Stimulated activated naive B cell treated with anti-CD40 and anti-IgM and Interleukin-4, amounts not matched to agents 10 μg/mL and 1 μg/mL and 100 μg/mL, for 72 hours (primary cell): ENCODE measurements around the gene UBE2U.

Source experiments
- ATAC-seq, 2 donors: fragments of 150-1000 bp; cut with Tn5 transposase; replicated peaks; 2 replicates each; pipeline ENCODE4 v1.10.0; 2021; ENCODE audit warnings: moderate library complexity in 1 of 2
- DNase-seq: peaks from one replicate; pipeline ENCODE4 v3.0.0; 2021
- H3K27ac Mint-ChIP-seq: one replicate; pipeline ENCODE4 v1.8.0; 2022; ENCODE audit warnings: mild to moderate bottlenecking, mixed read lengths
- H3K27me3 Mint-ChIP-seq, 2 donors: one replicate each; pipeline ENCODE4 v1.8.0; 2022; ENCODE audit warnings: mixed read lengths in 2 of 2
- H3K36me3 Mint-ChIP-seq, 2 donors: one replicate each; pipeline ENCODE4 v1.8.0; 2022; ENCODE audit warnings: mixed read lengths in 2 of 2, mild to moderate bottlenecking in 1 of 2
- H3K4me1 Mint-ChIP-seq, 2 donors: one replicate each; pipeline ENCODE4 v1.8.0; 2022; ENCODE audit warnings: mixed read lengths in 2 of 2, mild to moderate bottlenecking in 1 of 2
- H3K4me3 Mint-ChIP-seq, 2 donors: one replicate each; pipeline ENCODE4 v1.8.0; 2022; ENCODE audit warnings: mild to moderate bottlenecking in 2 of 2, mixed read lengths in 2 of 2, moderate library complexity in 1 of 2
- H3K9me3 Mint-ChIP-seq, 2 donors: one replicate each; pipeline ENCODE4 v1.8.0; 2022; ENCODE audit warnings: mixed read lengths in 2 of 2, mild to moderate bottlenecking in 1 of 2

UBE2U gene

GRCh38 chr1:64265141-64265540 lies 61.7 kb downstream of the UBE2U start:
- H3K36me3 Mint-ChIP-seq, result no peaks in the 10 kb centered on the region
- no peak overlapping the region for H3K27ac Mint-ChIP-seq
- H3K9me3 Mint-ChIP-seq, result no peaks in the 10 kb centered on the region
- peaks cover 22 to 32% of the 10 kb centered on the region in 2 donors for H3K27me3 Mint-ChIP-seq
- no peak for ATAC-seq
- no peaks in the 10 kb centered on the region for H3K4me1 Mint-ChIP-seq
- DNase-seq, result no peak
- no peak overlapping the region for H3K4me3 Mint-ChIP-seq

DNA sequence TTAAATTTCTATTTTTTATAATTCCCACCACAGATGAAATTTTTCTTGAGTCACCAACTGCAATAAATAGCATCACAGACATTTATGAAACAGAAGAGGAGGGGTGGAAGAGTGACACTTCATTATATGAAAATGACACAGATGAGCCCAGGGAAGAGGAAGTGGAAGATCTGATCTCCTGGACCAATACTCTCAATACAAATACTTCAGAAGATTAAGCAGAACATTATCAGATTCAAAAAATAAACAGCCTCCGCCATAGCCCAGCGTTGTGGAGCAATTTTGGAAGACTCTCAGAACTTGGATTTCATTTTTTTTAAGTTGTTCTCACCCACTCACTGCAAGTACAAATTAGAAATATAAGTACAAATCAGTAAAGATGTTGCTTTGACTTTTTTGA lies 63.6 kb downstream of the UBE2U start:
- H3K27me3 Mint-ChIP-seq, result peaks cover 15 to 25% of the 10 kb centered on the region in 2 donors
- no peak overlapping the region for H3K27ac Mint-ChIP-seq
- DNase-seq (no peak), ATAC-seq (peak; percentile 49 to 67)
- H3K9me3 Mint-ChIP-seq, result no peaks in the 10 kb centered on the region
- H3K4me1 Mint-ChIP-seq, result no peaks in the 10 kb centered on the region
- H3K4me3 Mint-ChIP-seq, result no peak overlapping the region
- H3K36me3 Mint-ChIP-seq, result no peaks in the 10 kb centered on the region

DNA sequence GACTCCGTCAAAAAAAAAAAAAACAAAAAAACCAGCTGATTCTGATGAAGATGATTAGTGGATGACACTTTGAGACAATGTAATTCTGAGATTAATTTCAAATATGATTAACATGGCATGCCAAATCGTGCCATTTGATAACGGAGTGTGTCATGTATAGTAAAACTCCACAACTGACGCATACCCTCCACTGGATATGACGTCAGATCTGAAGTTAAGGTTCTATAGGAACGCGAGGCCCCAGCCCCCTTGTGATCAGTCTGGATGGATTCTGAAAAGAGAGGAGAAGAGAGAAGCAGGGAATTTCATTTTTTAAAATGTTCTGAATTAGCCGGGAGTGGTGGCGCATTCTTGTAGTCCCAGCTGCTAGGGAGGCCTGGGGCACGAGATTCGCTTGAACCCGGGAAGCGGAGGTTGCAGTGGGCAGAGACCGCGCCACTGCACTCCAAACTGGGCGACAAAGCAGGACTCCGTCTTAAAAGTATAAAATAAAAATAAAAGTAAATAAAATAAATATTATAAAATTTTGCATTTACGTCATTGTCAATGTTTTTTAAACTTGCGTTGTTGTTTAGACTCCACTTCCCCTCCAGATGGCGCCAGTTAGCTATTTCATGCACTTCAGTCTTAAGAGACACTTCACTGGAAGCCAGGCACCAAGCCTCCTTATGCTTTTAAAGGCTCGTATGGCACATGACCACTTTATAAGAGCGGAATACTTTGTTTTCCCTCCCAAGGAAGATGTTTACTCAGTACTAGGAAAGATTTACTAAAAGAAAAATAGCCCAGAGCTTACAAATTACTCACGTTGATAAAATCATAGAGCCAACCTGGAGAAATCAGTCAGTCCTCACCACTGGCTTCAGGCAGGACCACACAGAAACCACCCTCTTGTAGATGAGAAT lies 65.5 kb downstream of the UBE2U start:
- Mint-ChIP-seq H3K36me3 (no peaks in the 10 kb centered on the region), H3K4me3 (no peak overlapping the region), H3K27me3 (peaks cover 11 to 16% of the 10 kb centered on the region in 2 donors), H3K9me3 (no peaks in the 10 kb centered on the region), H3K4me1 (no peaks in the 10 kb centered on the region), H3K27ac (no peak overlapping the region)
- DNase-seq (peak; percentile 20), ATAC-seq (peak; percentile 55 to 60)

DNA sequence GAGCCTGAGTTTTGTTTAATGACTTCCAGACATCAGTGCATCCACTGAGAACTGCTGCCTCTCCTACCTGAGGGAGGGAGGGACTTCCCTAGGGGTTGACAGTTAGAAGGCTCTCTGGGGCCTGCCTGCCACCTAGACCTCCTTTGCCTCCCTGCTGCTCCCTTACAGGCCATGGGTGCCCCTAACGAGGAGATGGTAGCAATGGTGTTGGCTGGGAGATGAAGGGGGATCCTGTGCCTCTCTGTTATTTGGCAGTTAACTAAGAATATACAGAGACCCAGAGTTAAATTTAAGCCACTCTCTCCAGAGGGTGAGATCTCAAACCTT lies 66.1 kb downstream of the UBE2U start:
- ATAC-seq (no peak), DNase-seq (no peak)
- H3K27me3 Mint-ChIP-seq, result peaks cover 14 to 16% of the 10 kb centered on the region in 2 donors

DNA sequence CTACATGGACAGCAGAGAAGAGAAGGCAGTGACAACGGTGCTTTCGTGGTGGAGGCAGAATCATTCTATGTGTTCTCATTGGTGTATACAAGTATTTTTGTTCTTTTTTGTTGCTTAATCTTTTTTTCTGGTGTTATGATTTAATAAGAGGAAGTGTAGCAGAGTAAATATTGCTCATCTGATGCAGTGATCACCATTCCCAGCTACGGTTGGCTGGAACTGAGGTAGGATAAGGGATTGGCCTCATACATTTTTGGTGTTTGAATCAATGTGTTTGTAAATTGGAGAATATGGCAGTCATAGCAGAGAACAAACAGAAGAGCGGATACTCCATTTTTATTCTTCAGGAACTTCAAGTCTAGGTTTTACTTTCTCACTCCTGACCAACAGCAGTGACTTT lies 76.6 kb downstream of the UBE2U start:
- Mint-ChIP-seq H3K4me3 (no peak overlapping the region), H3K4me1 (no peaks in the 10 kb centered on the region), H3K27me3 (no peaks in the 10 kb centered on the region), H3K9me3 (no peaks in the 10 kb centered on the region), H3K36me3 (no peaks in the 10 kb centered on the region), H3K27ac (no peak overlapping the region)
- ATAC-seq, result no peak
- no peak for DNase-seq

More for the DNA sequence above, 66.1 kb downstream of the UBE2U start:
- no peaks in the 10 kb centered on the region for H3K4me1 Mint-ChIP-seq
- H3K9me3 Mint-ChIP-seq, result peaks cover 0 to 1% of the 10 kb centered on the region in 2 donors
- H3K36me3 Mint-ChIP-seq, result no peaks in the 10 kb centered on the region
- no peak overlapping the region for H3K27ac Mint-ChIP-seq
- no peak overlapping the region for H3K4me3 Mint-ChIP-seq

- no peaks in the 10 kb centered on the region for H3K36me3 Mint-ChIP-seq
- no peak for ATAC-seq
- H3K4me3 Mint-ChIP-seq, result no peak overlapping the region
- H3K27me3 Mint-ChIP-seq, result no peaks in the 10 kb centered on the region
- H3K4me1 Mint-ChIP-seq, result no peaks in the 10 kb centered on the region
- no peak overlapping the region for H3K27ac Mint-ChIP-seq
- no peak for DNase-seq
- H3K9me3 Mint-ChIP-seq, result no peaks in the 10 kb centered on the region
These were observed 78.9 kb downstream of the UBE2U start for GRCh38 chr1:64282351-64282750.

GRCh38 chr1:64287071-64287470 lies 83.6 kb downstream of the UBE2U start:
- Mint-ChIP-seq H3K4me3 (no peak overlapping the region), H3K4me1 (peaks cover 0 to 1% of the 10 kb centered on the region in 2 donors), H3K36me3 (no peaks in the 10 kb centered on the region), H3K9me3 (no peaks in the 10 kb centered on the region), H3K27me3 (peaks cover 6 to 16% of the 10 kb centered on the region in 2 donors), H3K27ac (no peak overlapping the region)
- ATAC-seq (no peak), DNase-seq (no peak)

GRCh38 chr1:64290420-64290819 lies 87.0 kb downstream of the UBE2U start:
- Mint-ChIP-seq H3K4me1 (peaks cover 0 to 1% of the 10 kb centered on the region in 2 donors), H3K36me3 (no peaks in the 10 kb centered on the region), H3K4me3 (no peak overlapping the region), H3K27me3 (peaks cover 12 to 16% of the 10 kb centered on the region in 2 donors), H3K27ac (no peak overlapping the region), H3K9me3 (peaks cover 0 to 4% of the 10 kb centered on the region in 2 donors)
- DNase-seq (no peak), ATAC-seq (no peak)

- Mint-ChIP-seq H3K27me3 (peaks cover 22 to 25% of the 10 kb centered on the region in 2 donors), H3K36me3 (no peaks in the 10 kb centered on the region), H3K4me3 (no peak overlapping the region), H3K27ac (no peak overlapping the region), H3K9me3 (peaks cover 0 to 4% of the 10 kb centered on the region in 2 donors), H3K4me1 (peaks cover 0 to 1% of the 10 kb centered on the region in 2 donors)
- DNase-seq (no peak), ATAC-seq (no peak)
These were observed 88.5 kb downstream of the UBE2U start for GRCh38 chr1:64291931-64292330.

DNA sequence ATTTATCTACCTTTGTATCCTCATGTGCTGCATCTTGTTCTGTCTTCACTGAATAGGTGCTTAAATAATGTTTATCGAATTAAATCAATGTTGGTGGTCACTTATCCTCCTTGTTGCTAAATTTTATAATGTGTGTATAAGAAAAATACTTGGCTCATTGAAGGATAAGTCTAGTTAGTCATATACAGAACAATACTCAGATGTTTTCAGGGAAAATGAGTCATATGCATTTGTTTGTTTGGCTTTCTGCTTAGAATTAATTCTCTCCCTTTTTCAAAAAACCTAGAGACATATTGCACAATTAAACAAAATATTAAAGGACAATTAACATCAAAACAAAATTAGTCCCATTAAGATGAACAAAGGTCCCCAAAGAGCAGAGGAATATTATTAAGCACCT lies 89.0 kb downstream of the UBE2U start:
- DNase-seq (no peak), ATAC-seq (no peak)
- Mint-ChIP-seq H3K27me3 (peaks cover 25 to 26% of the 10 kb centered on the region in 2 donors), H3K4me1 (peaks cover 0 to 1% of the 10 kb centered on the region in 2 donors), H3K27ac (no peak overlapping the region), H3K36me3 (no peaks in the 10 kb centered on the region), H3K4me3 (no peak overlapping the region), H3K9me3 (peaks cover 0 to 4% of the 10 kb centered on the region in 2 donors)

- H3K27ac Mint-ChIP-seq, result no peak overlapping the region
- H3K9me3 Mint-ChIP-seq, result peaks cover 0 to 4% of the 10 kb centered on the region in 2 donors
- peaks cover 25 to 26% of the 10 kb centered on the region in 2 donors for H3K27me3 Mint-ChIP-seq
- ATAC-seq, result no peak
- H3K36me3 Mint-ChIP-seq, result no peaks in the 10 kb centered on the region
- H3K4me3 Mint-ChIP-seq, result no peak overlapping the region
- no peak for DNase-seq
- peaks cover 0 to 1% of the 10 kb centered on the region in 2 donors for H3K4me1 Mint-ChIP-seq
These were observed 90.4 kb downstream of the UBE2U start for GRCh38 chr1:64293820-64294219.

- Mint-ChIP-seq H3K27ac (no peak overlapping the region), H3K27me3 (peaks cover 24 to 35% of the 10 kb centered on the region in 2 donors), H3K9me3 (peaks cover 0 to 4% of the 10 kb centered on the region in 2 donors), H3K36me3 (no peaks in the 10 kb centered on the region), H3K4me3 (no peak overlapping the region), H3K4me1 (peaks cover 0 to 1% of the 10 kb centered on the region in 2 donors)
- ATAC-seq (no peak), DNase-seq (no peak)
These were observed 91.7 kb downstream of the UBE2U start for GRCh38 chr1:64295136-64295535.

- DNase-seq, result no peak
These were observed 92.1 kb downstream of the UBE2U start for GRCh38 chr1:64295561-64295960.

GRCh38 chr1:64296459-64296858 lies 93.0 kb downstream of the UBE2U start:
- Mint-ChIP-seq H3K27ac (no peak overlapping the region), H3K27me3 (peaks cover 20 to 37% of the 10 kb centered on the region in 2 donors), H3K4me3 (no peak overlapping the region), H3K4me1 (peaks cover 0 to 1% of the 10 kb centered on the region in 2 donors), H3K36me3 (no peaks in the 10 kb centered on the region), H3K9me3 (peaks cover 0 to 4% of the 10 kb centered on the region in 2 donors)
- no peak for DNase-seq
- ATAC-seq, result no peak

More at GRCh38 chr1:64295561-64295960, 92.1 kb downstream of the UBE2U start:
- peaks cover 24 to 37% of the 10 kb centered on the region in 2 donors for H3K27me3 Mint-ChIP-seq
- peaks cover 0 to 4% of the 10 kb centered on the region in 2 donors for H3K9me3 Mint-ChIP-seq
- peaks cover 0 to 1% of the 10 kb centered on the region in 2 donors for H3K4me1 Mint-ChIP-seq
- no peak for ATAC-seq
- no peaks in the 10 kb centered on the region for H3K36me3 Mint-ChIP-seq
- no peak overlapping the region for H3K4me3 Mint-ChIP-seq
- H3K27ac Mint-ChIP-seq, result no peak overlapping the region

DNA sequence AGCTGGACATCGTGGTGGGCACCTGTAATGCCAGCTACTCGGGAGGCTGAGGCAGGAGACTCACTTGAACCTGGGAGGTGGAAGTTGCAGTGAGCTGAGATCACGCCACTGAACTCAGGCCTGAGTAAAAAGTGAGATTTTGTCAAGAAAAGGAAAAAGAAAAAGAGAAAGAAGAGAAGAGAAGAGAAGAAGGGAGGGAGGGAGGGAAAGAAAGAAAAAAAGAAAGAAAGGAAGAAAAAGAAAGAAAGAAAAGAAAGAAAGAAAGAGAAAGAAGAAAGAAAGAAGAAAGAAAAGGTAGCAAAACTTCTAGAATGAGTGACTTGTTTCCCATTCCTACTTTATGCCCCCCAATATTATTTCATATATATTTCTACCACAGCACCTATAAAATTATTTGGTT lies 98.8 kb downstream of the UBE2U start:
- no peaks in the 10 kb centered on the region for H3K4me1 Mint-ChIP-seq
- no peaks in the 10 kb centered on the region for H3K9me3 Mint-ChIP-seq
- H3K27me3 Mint-ChIP-seq, result peaks cover 11 to 19% of the 10 kb centered on the region in 2 donors
- DNase-seq, result no peak
- no peaks in the 10 kb centered on the region for H3K36me3 Mint-ChIP-seq
- no peak for ATAC-seq
- no peak overlapping the region for H3K27ac Mint-ChIP-seq
- H3K4me3 Mint-ChIP-seq, result no peak overlapping the region
